ENCODE measurements around the gene PPP1R1B.

PPP1R1B gene

GRCh38 chr17:39617446-39618245 is 9.1 kb upstream of the PPP1R1B start:
- TF ChIP-seq EZH2 (optimal IDR thresholded peaks at IDR 0.05; ENCODE audit: low read depth, low read length) (no peak), EZH2phosphoT487 (IDR thresholded peaks at IDR 0.05; ENCODE audit: low read length) (no peak), CTCF (IDR thresholded peaks at IDR 0.05; ENCODE audit: low read length) (no peak)
- H3K9ac ChIP-seq (ENCODE audit: low read length): peak overlapping the region; percentile 59; the same call in 1 of the 2 replicates
- peaks cover 9% of the 10 kb centered on the region; the same call in 1 of the 2 replicates for H3K4me1 ChIP-seq (ENCODE audit: low read length)
- peak overlapping the region; percentile 79 for H2AFZ ChIP-seq (ENCODE audit: low read length)
- no peaks in the 10 kb centered on the region for H3K79me2 ChIP-seq (ENCODE audit: low read length)
- H3F3A ChIP-seq (ENCODE audit: insufficient read depth, low read length): peaks cover 6% of the 10 kb centered on the region; the same call in 1 of the 2 replicates
- H3K4me2 ChIP-seq (ENCODE audit: low read depth, low read length): peak overlapping the region; percentile 91
- H3K9me2 ChIP-seq (replicated peaks; ENCODE audit: insufficient read depth, low read length): no peaks in the 10 kb centered on the region
- H3K9me3 ChIP-seq (replicated peaks; ENCODE audit: insufficient read depth, low read length): no peaks in the 10 kb centered on the region
- H3K4me3 ChIP-seq (ENCODE audit: low read length): peak overlapping the region; percentile 65
- H3K36me3 ChIP-seq (replicated peaks; ENCODE audit: insufficient read depth, low read length): no peaks in the 10 kb centered on the region
- peaks cover 13% of the 10 kb centered on the region for H3K27me3 ChIP-seq (replicated peaks; ENCODE audit: insufficient read depth, low read length)
- DNase-seq: peak; percentile 45
- H4K20me1 ChIP-seq (ENCODE audit: insufficient read depth, low read length): no peaks in the 10 kb centered on the region
- H3K27ac ChIP-seq (ENCODE audit: low read length): no peak overlapping the region

- no peak overlapping the region for H3K27ac ChIP-seq (ENCODE audit: low read length)
- H2AFZ ChIP-seq (ENCODE audit: low read length): peak overlapping the region; percentile 51
Measured at GRCh38 chr17:39618246-39618913, 8.4 kb upstream of the PPP1R1B start.

More at GRCh38 chr17:39618246-39618913, 8.4 kb upstream of the PPP1R1B start:
- peaks cover 16% of the 10 kb centered on the region for H3K4me1 ChIP-seq (ENCODE audit: low read length)
- H3K79me2 ChIP-seq (ENCODE audit: low read length): no peaks in the 10 kb centered on the region
- H3K36me3 ChIP-seq (replicated peaks; ENCODE audit: insufficient read depth, low read length): no peaks in the 10 kb centered on the region
- H3K9ac ChIP-seq (ENCODE audit: low read length): peak overlapping the region; percentile 59
- TF ChIP-seq CTCF (IDR thresholded peaks at IDR 0.05; ENCODE audit: low read length) (no peak), EZH2 (optimal IDR thresholded peaks at IDR 0.05; ENCODE audit: low read depth, low read length) (no peak)
- H3K27me3 ChIP-seq (replicated peaks; ENCODE audit: insufficient read depth, low read length): peaks cover 13% of the 10 kb centered on the region
- H3K4me3 ChIP-seq (ENCODE audit: low read length): peak overlapping the region; percentile 65
- no peaks in the 10 kb centered on the region for H3K9me3 ChIP-seq (replicated peaks; ENCODE audit: insufficient read depth, low read length)
- DNase-seq: no peak
- H3K4me2 ChIP-seq (ENCODE audit: low read depth, low read length): peak overlapping the region; percentile 91
- no peaks in the 10 kb centered on the region for H3K9me2 ChIP-seq (replicated peaks; ENCODE audit: insufficient read depth, low read length)
- H3F3A ChIP-seq (ENCODE audit: insufficient read depth, low read length): peaks cover 10% of the 10 kb centered on the region; the same call in 1 of the 2 replicates
- no peaks in the 10 kb centered on the region for H4K20me1 ChIP-seq (ENCODE audit: insufficient read depth, low read length)

All from MM.1S (cell line).